ENCODE measurements around the gene KMT2B.

Gene KMT2B

GRCh38 chr19:35717665-35718344 lies at the start of gene KMT2B:
Gene KMT2B, plus strand, starts transcription at chr19:35718003. Its CDS starts 16 bp downstream, at chr19:35718019.
- Histone ChIP-seq H3K9ac (ENCODE audit: low read length) (peak within 1 kb of the TSS; percentile 78), H3K4me1 (ENCODE audit: low read length) (peaks cover 9% of the 10 kb centered on the region; the same call in 1 of the 2 replicates), H2AFZ (ENCODE audit: low read length) (peak within 1 kb of the TSS; percentile 98)

GRCh38 chr19:35669566-35669965 lies 48.2 kb upstream of the KMT2B start:
- H3K27ac ChIP-seq (ENCODE audit: low read length) = no peak overlapping the region
- H4K20me1 ChIP-seq (ENCODE audit: insufficient read depth, low read length) = no peaks in the 10 kb centered on the region
- no peak overlapping the region for H3K4me3 ChIP-seq (ENCODE audit: low read length)
- peaks cover 47% of the 10 kb centered on the region for H3K27me3 ChIP-seq (replicated peaks; ENCODE audit: insufficient read depth, low read length)
- no peak overlapping the region for H2AFZ ChIP-seq (ENCODE audit: low read length)
- H3K9ac ChIP-seq (ENCODE audit: low read length) = no peak overlapping the region
- H3K9me3 ChIP-seq (replicated peaks; ENCODE audit: insufficient read depth, low read length) = no peaks in the 10 kb centered on the region
- no peak overlapping the region for H3K4me2 ChIP-seq (ENCODE audit: low read depth, low read length)
- TF ChIP-seq CTCF (IDR thresholded peaks at IDR 0.05; ENCODE audit: low read length) = no peak
- no peak for TF ChIP-seq EZH2 (optimal IDR thresholded peaks at IDR 0.05; ENCODE audit: low read depth, low read length)
- TF ChIP-seq EZH2phosphoT487 (IDR thresholded peaks at IDR 0.05; ENCODE audit: low read length) = no peak
- H3K4me1 ChIP-seq (ENCODE audit: low read length) = no peaks in the 10 kb centered on the region
- H3K9me2 ChIP-seq (replicated peaks; ENCODE audit: insufficient read depth, low read length) = no peaks in the 10 kb centered on the region
- H3K36me3 ChIP-seq (replicated peaks; ENCODE audit: insufficient read depth, low read length) = no peaks in the 10 kb centered on the region
- H3F3A ChIP-seq (ENCODE audit: insufficient read depth, low read length) = no peaks in the 10 kb centered on the region
- H3K79me2 ChIP-seq (ENCODE audit: low read length) = no peaks in the 10 kb centered on the region
- no peak for DNase-seq

More at GRCh38 chr19:35717665-35718344, at the start of gene KMT2B:
- H3F3A ChIP-seq (ENCODE audit: insufficient read depth, low read length) = peaks cover 7% of the 10 kb centered on the region; the same call in 1 of the 2 replicates
- H3K4me3 ChIP-seq (ENCODE audit: low read length) = peak within 1 kb of the TSS; percentile 72
- TF ChIP-seq EZH2phosphoT487 (IDR thresholded peaks at IDR 0.05; ENCODE audit: low read length) (no peak), CTCF (IDR thresholded peaks at IDR 0.05; ENCODE audit: low read length) (no peak), EZH2 (optimal IDR thresholded peaks at IDR 0.05; ENCODE audit: low read depth, low read length) (no peak)
- H3K9me3 ChIP-seq (replicated peaks; ENCODE audit: insufficient read depth, low read length) = no peaks in the 10 kb centered on the region
- H4K20me1 ChIP-seq (ENCODE audit: insufficient read depth, low read length) = no peaks in the 10 kb centered on the region
- peak within 1 kb of the TSS; percentile 51; the same call in 1 of the 2 replicates for H3K27ac ChIP-seq (ENCODE audit: low read length)
- no peaks in the 10 kb centered on the region for H3K36me3 ChIP-seq (replicated peaks; ENCODE audit: insufficient read depth, low read length)
- peak within 1 kb of the TSS; percentile 93 for H3K4me2 ChIP-seq (ENCODE audit: low read depth, low read length)
- H3K79me2 ChIP-seq (ENCODE audit: low read length) = peaks cover 40% of the 10 kb centered on the region
- H3K9me2 ChIP-seq (replicated peaks; ENCODE audit: insufficient read depth, low read length) = no peaks in the 10 kb centered on the region
- peaks cover 14% of the 10 kb centered on the region for H3K27me3 ChIP-seq (replicated peaks; ENCODE audit: insufficient read depth, low read length)
- DNase-seq = no peak

- H2AFZ ChIP-seq (ENCODE audit: low read length) = no peak overlapping the region
- no peaks in the 10 kb centered on the region for H3K4me1 ChIP-seq (ENCODE audit: low read length)
- no peaks in the 10 kb centered on the region for H3F3A ChIP-seq (ENCODE audit: insufficient read depth, low read length)
- no peaks in the 10 kb centered on the region for H3K79me2 ChIP-seq (ENCODE audit: low read length)
- no peak overlapping the region for H3K4me2 ChIP-seq (ENCODE audit: low read depth, low read length)
- H3K4me3 ChIP-seq (ENCODE audit: low read length) = no peak overlapping the region
- TF ChIP-seq EZH2 (optimal IDR thresholded peaks at IDR 0.05; ENCODE audit: low read depth, low read length) (no peak), EZH2phosphoT487 (IDR thresholded peaks at IDR 0.05; ENCODE audit: low read length) (no peak), CTCF (IDR thresholded peaks at IDR 0.05; ENCODE audit: low read length) (no peak)
- no peak overlapping the region for H3K9ac ChIP-seq (ENCODE audit: low read length)
- no peaks in the 10 kb centered on the region for H3K9me3 ChIP-seq (replicated peaks; ENCODE audit: insufficient read depth, low read length)
- H3K27ac ChIP-seq (ENCODE audit: low read length) = no peak overlapping the region
- H3K27me3 ChIP-seq (replicated peaks; ENCODE audit: insufficient read depth, low read length) = peaks cover 51% of the 10 kb centered on the region
- H3K36me3 ChIP-seq (replicated peaks; ENCODE audit: insufficient read depth, low read length) = no peaks in the 10 kb centered on the region
- H4K20me1 ChIP-seq (ENCODE audit: insufficient read depth, low read length) = no peaks in the 10 kb centered on the region
- H3K9me2 ChIP-seq (replicated peaks; ENCODE audit: insufficient read depth, low read length) = no peaks in the 10 kb centered on the region
- DNase-seq = no peak
These were observed 47.8 kb upstream of the KMT2B start for GRCh38 chr19:35669974-35670373.
